Endothelial cell of umbilical vein (primary cell): ENCODE data around the gene WHRN. TPM values are rescaled to one million over a fixed set of nuclear protein-coding genes. Genes with fewer than 3 reads are reported as not detected.

Experiments
- BruUV-seq: library from RNA; stranded (reverse); fragments of 400-500 nt; replicated peaks from 2 replicates; lab custom pipeline; 2021; lab: Mats Ljungman, UMichigan
- CTCF ChIA-PET: fragments of 300-600, 350-600 bp; sonication (Branson Sonifier 250); formaldehyde crosslinking; loops from one replicate; lab custom pipeline; 2021; ENCODE audit warnings: antibody characterized with exemption, inconsistent platforms; lab: Charles Lee
- POLR2A ChIA-PET: fragments of 300-600, 350-600 bp; sonication (Branson Sonifier 250); formaldehyde crosslinking; loops from one replicate; lab custom pipeline; 2021; ENCODE audit warnings: antibody characterized with exemption, inconsistent platforms; lab: Charles Lee
- DNase-seq: peaks from one replicate; pipeline ENCODE4 v3.0.0-alpha.2; 2011; ENCODE audit warnings: low read depth, low spot score
- FAIRE-seq: peaks from 2 replicates; lab custom pipeline; 2011; peaks lifted over from hg19 to GRCh38; lab: Jason Lieb, UNC
- H2AFZ ChIP-seq: 2 replicates; pipeline ENCODE4 v1.6.0; 2012; ENCODE audit warnings: low read depth, low read length, control low read depth, inconsistent platforms
- H3K27ac ChIP-seq: 2 replicates; pipeline ENCODE4 v1.5.1; 2011; ENCODE audit warnings: low read depth, mild to moderate bottlenecking, control low read depth, low read length, moderate library complexity; ENCODE audit not compliant: insufficient read depth
- H3K27me3 ChIP-seq, 2 experiments: 2 replicates each; pipeline versions ENCODE4 v1.6.0 to v1.6.1; 2011; ENCODE audit warnings: low read length in 2 of 2, mixed read lengths in 1 of 2; ENCODE audit not compliant: control insufficient read depth in 2 of 2, insufficient read depth in 2 of 2
- H3K36me3 ChIP-seq, 2 experiments: 2 replicates in 1 of 2; 3 replicates in 1 of 2; pipeline ENCODE4 v1.5.1; 2011; ENCODE audit warnings: low read length in 2 of 2, mild to moderate bottlenecking in 1 of 2, moderate library complexity in 1 of 2; ENCODE audit not compliant: control insufficient read depth in 2 of 2, insufficient read depth in 2 of 2; ENCODE audit errors: extremely low read depth in 1 of 2
- H3K4me1 ChIP-seq: 3 replicates; pipeline ENCODE4 v1.5.1; 2011; ENCODE audit warnings: mild to moderate bottlenecking, low read length; ENCODE audit not compliant: control insufficient read depth, insufficient read depth; ENCODE audit errors: extremely low read depth
- H3K4me2 ChIP-seq: 2 replicates; pipeline ENCODE4 v1.6.1; 2011; ENCODE audit warnings: low read length, control low read depth, mixed read lengths; ENCODE audit not compliant: insufficient read depth
- H3K4me3 ChIP-seq, 3 experiments: fragments of 200-600 bp in 1 of 3; sonication (generic), shearing (Covaris generic) in 1 of 3; replicated peaks in 1 of 3; 2 replicates each; pipeline ENCODE4 v1.5.1; 2011 to 2016; ENCODE audit warnings: control low read depth in 3 of 3, low read length in 3 of 3, mild to moderate bottlenecking in 2 of 3, inconsistent platforms in 1 of 3, low read depth in 1 of 3, moderate library complexity in 1 of 3; ENCODE audit not compliant: insufficient read depth in 1 of 3
- H3K79me2 ChIP-seq: 2 replicates; pipeline ENCODE4 v1.6.0; 2012; ENCODE audit warnings: low read length, inconsistent platforms; ENCODE audit not compliant: control insufficient read depth, insufficient read depth
- H3K9ac ChIP-seq: replicated peaks from 2 replicates; pipeline ENCODE3; 2011; ENCODE audit warnings: low read length, control low read depth; ENCODE audit not compliant: insufficient read depth; ENCODE audit errors: extremely low read depth
- H3K9me1 ChIP-seq: replicated peaks from 3 replicates; pipeline ENCODE4 v1.6.0; 2011; ENCODE audit warnings: mild to moderate bottlenecking, low read length; ENCODE audit not compliant: control insufficient read depth, insufficient read depth; ENCODE audit errors: extremely low read depth
- H3K9me3 ChIP-seq: replicated peaks from 2 replicates; pipeline ENCODE4 v1.5.1; 2012; ENCODE audit warnings: low read length, inconsistent platforms; ENCODE audit not compliant: control insufficient read depth, insufficient read depth
- H4K20me1 ChIP-seq: replicated peaks from 2 replicates; pipeline ENCODE3; 2011; ENCODE audit warnings: mild to moderate bottlenecking, low read length; ENCODE audit not compliant: control insufficient read depth, insufficient read depth; ENCODE audit errors: extremely low read depth
- EZH2 ChIP-seq: IDR thresholded peaks from 2 replicates; pipeline ENCODE4 v1.6.1; 2012; ENCODE audit warnings: borderline replicate concordance, low read depth, mild to moderate bottlenecking, moderate library complexity, low read length, inconsistent platforms; ENCODE audit not compliant: severe bottlenecking
- FOS ChIP-seq: IDR thresholded peaks from 2 replicates; pipeline ENCODE4 v1.6.1; 2011; ENCODE audit warnings: mild to moderate bottlenecking, low read length, moderate library complexity, borderline replicate concordance; ENCODE audit not compliant: insufficient read depth
- GATA2 ChIP-seq: IDR thresholded peaks from 2 replicates; pipeline ENCODE4 v1.7.0; 2011; ENCODE audit warnings: low read depth, mild to moderate bottlenecking, moderate library complexity, mixed read lengths, low read length; ENCODE audit not compliant: insufficient read length, insufficient read depth
- JUN ChIP-seq: IDR thresholded peaks from 2 replicates; pipeline ENCODE4 v1.6.1; 2011; ENCODE audit warnings: borderline replicate concordance, low read depth; ENCODE audit not compliant: insufficient read length, insufficient read depth
- MYC ChIP-seq: IDR thresholded peaks from one replicate; pipeline ENCODE4 v1.6.1; 2011; ENCODE audit warnings: mild to moderate bottlenecking, low read depth, low read length
- POLR2A ChIP-seq: IDR thresholded peaks from 2 replicates; pipeline ENCODE4 v1.6.1; 2012; ENCODE audit warnings: low read depth, mild to moderate bottlenecking, control low read depth, low read length
- POLR2AphosphoS5 ChIP-seq: IDR thresholded peaks from 2 replicates; pipeline ENCODE4 v1.6.1; 2012; ENCODE audit warnings: low read depth, mild to moderate bottlenecking, control low read depth, low read length, moderate library complexity; ENCODE audit not compliant: insufficient read depth
- dilution Hi-C: fragments of 300-500 bp; cut with MboI; formaldehyde crosslinking; loops from one replicate; pipeline ENCODE4 v1.15.0; 2019; ENCODE audit warnings: low sequenced_read_pairs; ENCODE audit not compliant: extremely low pct_ligation_motif_present
- intact Hi-C: fragments of 100-400 bp; cut with micrococcal nuclease; formaldehyde crosslinking; loops from one replicate; pipeline ENCODE4 v1.10.0; 2022
- polyA plus RNA-seq, 4 experiments: library from polyadenylated mRNA; depleted of rRNA in 3 of 4; stranded (reverse) in 3 of 4; unstranded in 1 of 4; fragments of >200 nt; gene quantifications; 2 replicates each; pipeline versions ENCODE4 v1.2.1 to v1.2.3, GENCODE V29; 2011 to 2012; ENCODE audit warnings: missing spikeins in 1 of 4
- total RNA-seq: library from RNA; stranded (reverse); gene quantifications from 2 replicates; pipeline ENCODE4 v1.2.3, GENCODE V29; 2021
- TF ChIP-seq, protein P1 (sequence below), 2 donors: IDR thresholded peaks; 1 replicate in 1 of 2; 2 replicates in 1 of 2; pipeline ENCODE4 v1.5.1; 2011; ENCODE audit warnings: low read length in 2 of 2, mild to moderate bottlenecking in 2 of 2, moderate library complexity in 2 of 2, control low read depth in 1 of 2, inconsistent platforms in 1 of 2, low read depth in 1 of 2; ENCODE audit not compliant: insufficient read depth in 1 of 2; ENCODE audit errors: extremely low read depth in 1 of 2
- TF ChIP-seq, protein P2 (sequence below): IDR thresholded peaks from 2 replicates; pipeline ENCODE4 v1.6.1; 2011; ENCODE audit not compliant: insufficient read depth, insufficient read length

The WHRN gene
- total and polyA plus RNA-seq, 2 donors (not counting 3 experiments of a cell fraction or from before 2014, with no cell fraction given): 0.35 to 0.69 TPM

DNA sequence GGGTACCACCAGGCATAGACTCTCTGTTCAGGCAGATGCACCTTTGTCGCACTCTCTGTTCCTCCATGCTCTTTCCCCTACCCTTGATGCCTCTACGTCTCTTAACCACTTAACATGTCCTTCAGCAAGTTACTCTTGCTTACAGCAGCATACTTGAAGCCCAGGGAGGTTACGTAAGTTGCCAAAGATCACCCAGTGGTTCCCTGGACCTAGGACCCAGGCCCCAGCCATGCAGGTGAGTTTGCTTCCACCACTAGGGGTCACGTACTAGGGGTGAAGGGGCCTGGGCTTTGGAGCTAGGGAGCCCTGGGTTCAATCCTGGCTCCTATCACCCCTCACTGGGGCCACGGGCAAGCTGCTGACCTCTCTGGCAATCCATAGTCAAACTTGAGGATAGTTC is 126.4 kb downstream of the WHRN start:
- FAIRE-seq: no peak
- H3K9me1 ChIP-seq: no peaks in the 10 kb centered on the region
- no peak for DNase-seq
- no peak overlapping the region for H3K4me2 ChIP-seq
- no peak overlapping the region for H2AFZ ChIP-seq
- no peaks in the 10 kb centered on the region for H4K20me1 ChIP-seq
- BruUV-seq: no TSS peak
- peaks cover 3 to 17% of the 10 kb centered on the region in 2 experiments for H3K36me3 ChIP-seq
- no peak overlapping the region for H3K9ac ChIP-seq
- no peaks in the 10 kb centered on the region for H3K27me3 ChIP-seq
- no peak overlapping the region for H3K27ac ChIP-seq
- no peak overlapping the region for H3K4me3 ChIP-seq
- CTCF ChIA-PET: no interaction called here
- H3K9me3 ChIP-seq: no peaks in the 10 kb centered on the region
- H3K4me1 ChIP-seq: no peaks in the 10 kb centered on the region
- H3K79me2 ChIP-seq: no peaks in the 10 kb centered on the region
- intact Hi-C loops: no loop called here
- dilution Hi-C loops: no loop called here
- TF ChIP-seq EZH2: no peak
- TF ChIP-seq, protein P1, sequence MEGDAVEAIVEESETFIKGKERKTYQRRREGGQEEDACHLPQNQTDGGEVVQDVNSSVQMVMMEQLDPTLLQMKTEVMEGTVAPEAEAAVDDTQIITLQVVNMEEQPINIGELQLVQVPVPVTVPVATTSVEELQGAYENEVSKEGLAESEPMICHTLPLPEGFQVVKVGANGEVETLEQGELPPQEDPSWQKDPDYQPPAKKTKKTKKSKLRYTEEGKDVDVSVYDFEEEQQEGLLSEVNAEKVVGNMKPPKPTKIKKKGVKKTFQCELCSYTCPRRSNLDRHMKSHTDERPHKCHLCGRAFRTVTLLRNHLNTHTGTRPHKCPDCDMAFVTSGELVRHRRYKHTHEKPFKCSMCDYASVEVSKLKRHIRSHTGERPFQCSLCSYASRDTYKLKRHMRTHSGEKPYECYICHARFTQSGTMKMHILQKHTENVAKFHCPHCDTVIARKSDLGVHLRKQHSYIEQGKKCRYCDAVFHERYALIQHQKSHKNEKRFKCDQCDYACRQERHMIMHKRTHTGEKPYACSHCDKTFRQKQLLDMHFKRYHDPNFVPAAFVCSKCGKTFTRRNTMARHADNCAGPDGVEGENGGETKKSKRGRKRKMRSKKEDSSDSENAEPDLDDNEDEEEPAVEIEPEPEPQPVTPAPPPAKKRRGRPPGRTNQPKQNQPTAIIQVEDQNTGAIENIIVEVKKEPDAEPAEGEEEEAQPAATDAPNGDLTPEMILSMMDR (IDR thresholded peaks at IDR 0.05; ENCODE audit: extremely low read depth in 1 of 2, insufficient read depth in 1 of 2, low read depth in 1 of 2, low read length in 2 of 2): no peak
- TF ChIP-seq, protein P2, sequence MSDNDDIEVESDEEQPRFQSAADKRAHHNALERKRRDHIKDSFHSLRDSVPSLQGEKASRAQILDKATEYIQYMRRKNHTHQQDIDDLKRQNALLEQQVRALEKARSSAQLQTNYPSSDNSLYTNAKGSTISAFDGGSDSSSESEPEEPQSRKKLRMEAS: no peak
- TF ChIP-seq POLR2AphosphoS5: no peak
- no peak for TF ChIP-seq GATA2
- no peak for TF ChIP-seq JUN
- no peak for TF ChIP-seq POLR2A
- TF ChIP-seq MYC: no peak
- no peak for TF ChIP-seq FOS
- POLR2A ChIA-PET: no interaction called here
